Activated CD8-positive, alpha-beta T cell treated with anti-CD3 and anti-CD28 coated beads for 36 hours (primary cell): ENCODE data around the gene WDR5. TPM values are rescaled to one million over a fixed set of nuclear protein-coding genes. Genes with fewer than 3 reads are reported as not detected.
"Not testable (repeated sequence)": the region's sequence is repeated elsewhere in the genome, so short reads cannot be mapped to it uniquely, and the experiment has no call there.

Experiments
- ATAC-seq: fragments of 200-7000 bp; cut with Tn5 transposase; one replicate; pipeline ENCODE4 v1.10.0; 2021; ENCODE audit warnings: mild to moderate bottlenecking, moderate library complexity
- CTCF ChIA-PET: fragments of 350-600 bp; sonication (Branson Sonifier 250); formaldehyde crosslinking; loops from one replicate; lab custom pipeline; 2021; ENCODE audit warnings: antibody characterized with exemption; lab: Charles Lee
- POLR2A ChIA-PET: fragments of 350-600 bp; sonication (Branson Sonifier 250); formaldehyde crosslinking; loops from one replicate; lab custom pipeline; 2021; ENCODE audit warnings: antibody characterized with exemption; lab: Charles Lee
- DNase-seq: peaks from one replicate; pipeline ENCODE4 v3.0.0-alpha.2; 2020
- H3K27ac Mint-ChIP-seq: one replicate; pipeline ENCODE4 v1.8.0; 2021; ENCODE audit warnings: mild to moderate bottlenecking, mixed read lengths
- H3K27me3 Mint-ChIP-seq: one replicate; pipeline ENCODE4 v1.8.0; 2021; ENCODE audit warnings: mixed read lengths
- H3K36me3 Mint-ChIP-seq: one replicate; pipeline ENCODE4 v1.8.0; 2021; ENCODE audit warnings: low read depth, mixed read lengths
- H3K4me1 Mint-ChIP-seq: one replicate; pipeline ENCODE4 v1.8.0; 2021; ENCODE audit warnings: low read depth, mixed read lengths
- H3K4me3 Mint-ChIP-seq: one replicate; pipeline ENCODE4 v1.8.0; 2021; ENCODE audit warnings: mild to moderate bottlenecking, moderate library complexity, mixed read lengths
- H3K9me3 Mint-ChIP-seq: one replicate; pipeline ENCODE4 v1.8.0; 2021; ENCODE audit warnings: mixed read lengths
- intact Hi-C: fragments of 100-400 bp; cut with micrococcal nuclease; formaldehyde crosslinking; loops from one replicate; pipeline ENCODE4 v1.10.0; 2022
- total RNA-seq, 2 experiments: library from RNA; stranded (reverse); gene quantifications; one replicate each; pipeline ENCODE4 v1.2.3, GENCODE V29; 2021
- TF ChIP-seq, protein P1 (sequence below): fragments of 200-600 bp; IDR thresholded peaks from one replicate; pipeline ENCODE4 v1.8.0; 2022; ENCODE audit warnings: antibody characterized with exemption, mild to moderate bottlenecking

Gene WDR5
- total RNA-seq, 2 experiments from 2014 or later = 50.9 to 53.3 TPM

DNA sequence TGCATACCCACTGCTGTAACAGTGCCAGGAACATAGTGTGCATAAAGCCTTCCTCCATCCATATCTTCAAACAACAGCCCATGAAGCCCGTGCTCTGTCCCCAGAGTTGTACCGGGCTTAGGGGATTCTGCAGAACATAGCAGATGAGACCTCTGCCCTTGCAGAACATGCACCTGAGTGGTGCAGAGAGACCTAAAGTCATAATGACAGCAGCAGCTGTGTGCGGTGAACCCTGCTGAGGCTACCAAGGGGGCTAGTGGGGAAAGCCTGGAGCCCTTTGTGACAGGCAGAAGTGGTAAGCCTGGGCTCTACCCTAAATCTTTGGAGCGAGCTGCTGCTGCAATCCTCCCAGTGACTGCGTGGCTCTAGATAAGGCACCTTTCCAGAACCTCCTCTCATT, 35.8 kb upstream of the WDR5 start:
- no peak overlapping the region for H3K4me3 Mint-ChIP-seq
- no peak for ATAC-seq
- H3K4me1 Mint-ChIP-seq = no peaks in the 10 kb centered on the region
- H3K9me3 Mint-ChIP-seq = no peaks in the 10 kb centered on the region
- POLR2A ChIA-PET = no interaction called here
- H3K27me3 Mint-ChIP-seq = peaks cover 6% of the 10 kb centered on the region
- intact Hi-C loops = no loop called here
- CTCF ChIA-PET = interaction anchor here (3.2 kb wide), 1 partner anchor 106 kb away, joined by 20 read pairs; no protein-coding TSS in a partner anchor
- DNase-seq = no peak
- H3K27ac Mint-ChIP-seq = no peak overlapping the region
- TF ChIP-seq, protein P1, sequence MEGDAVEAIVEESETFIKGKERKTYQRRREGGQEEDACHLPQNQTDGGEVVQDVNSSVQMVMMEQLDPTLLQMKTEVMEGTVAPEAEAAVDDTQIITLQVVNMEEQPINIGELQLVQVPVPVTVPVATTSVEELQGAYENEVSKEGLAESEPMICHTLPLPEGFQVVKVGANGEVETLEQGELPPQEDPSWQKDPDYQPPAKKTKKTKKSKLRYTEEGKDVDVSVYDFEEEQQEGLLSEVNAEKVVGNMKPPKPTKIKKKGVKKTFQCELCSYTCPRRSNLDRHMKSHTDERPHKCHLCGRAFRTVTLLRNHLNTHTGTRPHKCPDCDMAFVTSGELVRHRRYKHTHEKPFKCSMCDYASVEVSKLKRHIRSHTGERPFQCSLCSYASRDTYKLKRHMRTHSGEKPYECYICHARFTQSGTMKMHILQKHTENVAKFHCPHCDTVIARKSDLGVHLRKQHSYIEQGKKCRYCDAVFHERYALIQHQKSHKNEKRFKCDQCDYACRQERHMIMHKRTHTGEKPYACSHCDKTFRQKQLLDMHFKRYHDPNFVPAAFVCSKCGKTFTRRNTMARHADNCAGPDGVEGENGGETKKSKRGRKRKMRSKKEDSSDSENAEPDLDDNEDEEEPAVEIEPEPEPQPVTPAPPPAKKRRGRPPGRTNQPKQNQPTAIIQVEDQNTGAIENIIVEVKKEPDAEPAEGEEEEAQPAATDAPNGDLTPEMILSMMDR = no peak
- no peaks in the 10 kb centered on the region for H3K36me3 Mint-ChIP-seq

DNA sequence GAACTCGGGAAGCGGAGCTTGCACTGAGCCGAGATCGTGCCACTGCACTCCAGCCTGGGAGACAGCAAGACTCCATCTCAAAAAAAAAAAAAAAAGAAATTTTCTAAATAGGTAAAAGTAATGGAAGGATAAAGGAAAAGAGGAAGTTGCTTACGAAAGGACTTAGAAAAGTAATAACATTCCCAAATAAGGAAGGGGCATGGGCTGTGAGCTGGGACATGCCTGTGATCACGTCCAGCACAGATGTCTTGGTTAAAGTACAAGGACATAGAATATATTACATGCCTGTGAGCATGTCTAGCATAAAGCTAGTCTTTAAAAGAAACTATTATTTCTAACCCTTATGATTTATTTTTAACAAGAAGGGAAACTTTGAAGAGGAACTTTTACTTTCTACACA, 34.7 kb upstream of the WDR5 start:
- H3K4me3 Mint-ChIP-seq, H3K4me1 Mint-ChIP-seq, POLR2A ChIA-PET, H3K27me3 Mint-ChIP-seq, ATAC-seq, DNase-seq, H3K27ac Mint-ChIP-seq, H3K36me3 Mint-ChIP-seq, CTCF ChIA-PET, H3K9me3 Mint-ChIP-seq, intact Hi-C loops: not testable (repeated sequence)

DNA sequence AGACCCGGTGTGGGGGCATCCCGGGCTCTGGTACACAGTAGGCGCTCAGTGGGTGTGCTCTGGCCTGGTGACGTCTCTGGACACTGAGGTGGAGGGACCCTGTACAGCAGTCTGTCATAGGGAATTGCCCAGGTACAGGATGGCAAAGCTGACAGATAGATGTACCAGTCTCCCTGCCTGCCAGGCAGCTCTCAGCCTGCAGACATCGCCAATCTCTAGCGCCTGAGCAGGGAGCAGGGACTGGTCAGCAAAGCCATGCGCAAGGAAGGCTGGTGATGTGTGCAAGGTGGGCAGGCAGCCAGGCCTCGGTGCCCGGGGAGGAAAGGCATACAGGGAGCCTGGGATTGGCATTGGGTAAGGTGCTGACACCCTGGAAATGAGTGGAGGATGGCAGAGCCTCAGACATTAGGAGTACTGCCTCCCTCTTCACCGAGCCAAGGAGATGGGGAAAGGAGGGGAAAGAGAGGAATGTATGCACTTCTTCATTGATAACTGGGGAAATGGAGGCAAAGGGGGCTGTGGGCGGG, 34.2 kb upstream of the WDR5 start:
- Mint-ChIP-seq H3K4me3 (no peak overlapping the region), H3K9me3 (no peaks in the 10 kb centered on the region), H3K27ac (no peak overlapping the region), H3K36me3 (no peaks in the 10 kb centered on the region), H3K4me1 (no peaks in the 10 kb centered on the region), H3K27me3 (peaks cover 11% of the 10 kb centered on the region)
- ChIA-PET POLR2A (no interaction called here), CTCF (no interaction called here)
- intact Hi-C loops = no loop called here
- ATAC-seq (no peak), DNase-seq (no peak)
- TF ChIP-seq, protein P1 = no peak

DNA sequence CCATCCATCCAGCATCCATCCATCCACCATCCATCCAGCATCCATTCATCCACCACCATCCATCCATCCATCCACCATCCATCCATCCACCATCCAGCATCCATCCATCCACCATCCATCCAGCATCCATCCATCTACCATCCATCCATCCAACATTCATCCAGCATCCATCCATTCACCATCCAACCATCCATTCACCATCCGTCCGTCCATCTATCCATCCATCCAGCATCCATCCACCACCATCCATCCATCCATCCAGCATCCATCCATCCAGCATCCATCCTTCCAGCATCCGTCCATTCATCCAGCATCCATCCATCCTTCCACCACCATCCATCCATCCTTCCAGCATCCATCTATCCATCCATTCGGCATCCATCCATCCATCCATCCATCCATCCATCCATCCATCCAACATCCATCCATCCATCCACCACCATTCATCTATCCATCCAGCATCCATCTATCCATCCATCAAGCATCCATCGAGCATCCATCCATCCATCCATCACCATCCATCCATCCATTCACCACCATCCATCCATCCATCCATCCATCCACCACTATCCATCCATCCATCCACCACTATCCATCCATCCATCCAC, 32.4 kb upstream of the WDR5 start:
- ChIA-PET POLR2A (no interaction called here), CTCF (no interaction called here)
- no peaks in the 10 kb centered on the region for H3K36me3 Mint-ChIP-seq
- H3K27me3 Mint-ChIP-seq = peaks cover 9% of the 10 kb centered on the region
- H3K4me1 Mint-ChIP-seq = no peaks in the 10 kb centered on the region
- H3K27ac Mint-ChIP-seq = no peak overlapping the region
- intact Hi-C loops = no loop called here
- TF ChIP-seq, protein P1 = no peak
- no peak overlapping the region for H3K4me3 Mint-ChIP-seq
- no peaks in the 10 kb centered on the region for H3K9me3 Mint-ChIP-seq
- ATAC-seq = no peak
- no peak for DNase-seq

DNA sequence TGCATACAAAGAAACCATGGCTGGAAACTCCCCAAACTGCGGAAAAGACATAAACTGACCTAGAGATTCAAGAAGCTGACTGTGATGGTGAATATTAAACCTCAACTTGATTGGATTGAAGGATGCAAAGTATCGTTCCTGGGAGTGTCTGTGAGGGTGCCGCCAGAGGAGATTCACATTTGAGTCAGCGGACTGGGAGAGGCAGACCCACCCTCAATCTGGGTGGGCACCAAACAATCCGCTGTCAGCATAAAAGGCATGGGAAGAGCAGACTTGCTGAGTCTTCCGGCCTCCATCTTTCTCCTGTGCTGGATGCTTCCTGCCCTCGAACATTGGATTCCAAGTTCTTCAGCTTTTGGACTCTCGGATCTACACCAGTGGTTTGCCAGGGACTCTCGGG, 24.8 kb upstream of the WDR5 start:
- H3K9me3 Mint-ChIP-seq = no peaks in the 10 kb centered on the region
- ATAC-seq (no peak), DNase-seq (no peak)
- TF ChIP-seq, protein P1 = no peak
- no peak overlapping the region for H3K27ac Mint-ChIP-seq
- ChIA-PET CTCF (interaction anchor here (2.1 kb wide), 1 partner anchor 12 kb away, joined by 6 read pairs; no protein-coding TSS in a partner anchor), POLR2A (no interaction called here)
- H3K27me3 Mint-ChIP-seq = peaks cover 5% of the 10 kb centered on the region
- no peaks in the 10 kb centered on the region for H3K36me3 Mint-ChIP-seq
- H3K4me1 Mint-ChIP-seq = no peaks in the 10 kb centered on the region
- no peak overlapping the region for H3K4me3 Mint-ChIP-seq
- intact Hi-C loops = no loop called here
